Measurements from ENCODE around the gene DTHD1. TPM values are rescaled to one million over a fixed set of nuclear protein-coding genes. Genes with fewer than 3 reads are reported as not detected.

DTHD1 gene
- polyA plus RNA-seq, 1 of the 3 experiments (the other 2 are of a cell fraction) = not detected

- no peak for TF ChIP-seq ZBTB33 (IDR thresholded peaks at IDR 0.05; ENCODE audit: borderline replicate concordance, low read depth)
Observed at GRCh38 chr4:36254371-36254770, 27.0 kb upstream of the DTHD1 start (continued).

DNA sequence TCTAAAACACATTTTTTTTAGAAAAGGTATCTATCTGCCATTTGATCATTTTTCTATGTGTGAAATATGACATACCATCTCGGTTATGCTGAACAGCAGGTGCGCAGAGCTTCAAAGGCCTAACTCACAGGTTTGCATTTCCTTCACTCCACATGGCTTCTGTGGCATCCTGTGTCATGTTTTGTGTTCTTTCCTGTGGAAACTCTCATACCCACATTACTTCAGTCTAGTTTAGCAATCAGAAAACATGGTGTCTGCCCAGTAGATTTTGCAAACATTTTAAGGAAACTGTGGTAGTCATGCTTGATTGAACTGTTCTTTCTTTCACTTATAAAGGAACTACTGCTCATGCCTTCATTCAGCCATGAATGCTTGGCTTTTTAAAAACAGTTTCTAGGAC, 25.8 kb upstream of the DTHD1 start:
- H3K4me3 ChIP-seq (ENCODE audit: low read depth in 2 of 2, low read length in 1 of 2) = no peak overlapping the region
- no peak for DNase-seq
- H3K4me2 ChIP-seq = no peak overlapping the region
- no peak overlapping the region for H2AFZ ChIP-seq (ENCODE audit: low read depth)
- H3K9me2 ChIP-seq = no peaks in the 10 kb centered on the region
- H3K9me3 ChIP-seq = no peaks in the 10 kb centered on the region
- no peaks in the 10 kb centered on the region for H3K27me3 ChIP-seq (ENCODE audit: insufficient read depth)
- H3K4me1 ChIP-seq (ENCODE audit: control insufficient read depth in 1 of 2, insufficient read depth in 2 of 2, low read depth in 1 of 2, low read length in 1 of 2) = no peaks in the 10 kb centered on the region
- H3K79me2 ChIP-seq (ENCODE audit: insufficient read depth) = no peaks in the 10 kb centered on the region
- CTCF ChIA-PET = no interaction called here
- POLR2A ChIA-PET = no interaction called here
- H3F3A ChIP-seq (replicated peaks; ENCODE audit: insufficient read depth) = no peaks in the 10 kb centered on the region
- WGBS (ENCODE audit: low lambda C conversion rate) = 14% methylated on average over 2 of the region's 2 CpGs
- H3K27ac ChIP-seq (ENCODE audit: low read depth in 2 of 2, low read length in 1 of 2) = no peak overlapping the region
- no peak for TF ChIP-seq MAX (IDR thresholded peaks at IDR 0.05; ENCODE audit: low read depth)
- TF ChIP-seq RAD21 (IDR thresholded peaks at IDR 0.05; ENCODE audit: low read length) = no peak
- no peak for TF ChIP-seq FOSL2 (IDR thresholded peaks at IDR 0.05; ENCODE audit: borderline replicate concordance, low read depth)
- TF ChIP-seq TCF12 (IDR thresholded peaks at IDR 0.05) = no peak
- TF ChIP-seq RXRA (IDR thresholded peaks at IDR 0.05; ENCODE audit: borderline replicate concordance, low read depth) = no peak
- no peak for TF ChIP-seq USF2 (IDR thresholded peaks at IDR 0.05; ENCODE audit: borderline replicate concordance, low read depth, low read length)
- TF ChIP-seq, protein P1, sequence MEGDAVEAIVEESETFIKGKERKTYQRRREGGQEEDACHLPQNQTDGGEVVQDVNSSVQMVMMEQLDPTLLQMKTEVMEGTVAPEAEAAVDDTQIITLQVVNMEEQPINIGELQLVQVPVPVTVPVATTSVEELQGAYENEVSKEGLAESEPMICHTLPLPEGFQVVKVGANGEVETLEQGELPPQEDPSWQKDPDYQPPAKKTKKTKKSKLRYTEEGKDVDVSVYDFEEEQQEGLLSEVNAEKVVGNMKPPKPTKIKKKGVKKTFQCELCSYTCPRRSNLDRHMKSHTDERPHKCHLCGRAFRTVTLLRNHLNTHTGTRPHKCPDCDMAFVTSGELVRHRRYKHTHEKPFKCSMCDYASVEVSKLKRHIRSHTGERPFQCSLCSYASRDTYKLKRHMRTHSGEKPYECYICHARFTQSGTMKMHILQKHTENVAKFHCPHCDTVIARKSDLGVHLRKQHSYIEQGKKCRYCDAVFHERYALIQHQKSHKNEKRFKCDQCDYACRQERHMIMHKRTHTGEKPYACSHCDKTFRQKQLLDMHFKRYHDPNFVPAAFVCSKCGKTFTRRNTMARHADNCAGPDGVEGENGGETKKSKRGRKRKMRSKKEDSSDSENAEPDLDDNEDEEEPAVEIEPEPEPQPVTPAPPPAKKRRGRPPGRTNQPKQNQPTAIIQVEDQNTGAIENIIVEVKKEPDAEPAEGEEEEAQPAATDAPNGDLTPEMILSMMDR (IDR thresholded peaks at IDR 0.05) = no peak
- no peak for TF ChIP-seq SIN3A (IDR thresholded peaks at IDR 0.05; ENCODE audit: borderline replicate concordance, low read depth, low read length)
- no peaks in the 10 kb centered on the region for H3K36me3 ChIP-seq (replicated peaks in 1 of 2; ENCODE audit: control insufficient read depth in 1 of 2, insufficient read depth in 2 of 2, low read length in 1 of 2)
- H4K20me1 ChIP-seq (ENCODE audit: insufficient read depth) = no peaks in the 10 kb centered on the region
- H3K9ac ChIP-seq = no peak overlapping the region

DNA sequence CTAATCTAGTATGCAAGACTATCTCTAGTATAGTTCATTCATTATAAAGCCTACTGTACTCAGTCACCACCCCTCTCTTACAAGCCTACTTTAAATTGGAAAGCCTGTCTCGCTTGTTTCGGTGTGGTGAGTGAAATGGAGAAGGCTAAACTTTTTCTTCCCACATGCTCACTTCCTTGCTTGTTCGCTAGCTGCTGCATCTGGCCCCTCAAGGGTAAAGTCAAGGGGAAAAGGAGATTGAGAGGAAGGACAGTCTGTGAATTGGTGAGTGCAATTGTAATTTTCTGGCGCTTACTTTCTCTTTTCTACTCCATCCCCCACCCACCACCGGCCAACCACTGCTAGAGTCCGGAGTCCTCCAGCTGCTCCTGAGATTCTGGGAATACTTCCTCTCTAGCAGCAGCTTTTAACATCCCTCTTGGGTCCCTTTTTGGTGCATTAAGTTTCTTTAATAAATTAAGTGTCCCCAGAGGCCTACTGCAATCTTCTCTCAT, 25.0 kb upstream of the DTHD1 start:
- Histone ChIP-seq H3K9me3 (no peaks in the 10 kb centered on the region), H3K36me3 (replicated peaks in 1 of 2; ENCODE audit: control insufficient read depth in 1 of 2, insufficient read depth in 2 of 2, low read length in 1 of 2) (no peaks in the 10 kb centered on the region), H3K9me2 (no peaks in the 10 kb centered on the region), H3K4me3 (ENCODE audit: low read depth in 2 of 2, low read length in 1 of 2) (no peak overlapping the region), H3F3A (replicated peaks; ENCODE audit: insufficient read depth) (no peaks in the 10 kb centered on the region), H3K27ac (ENCODE audit: low read depth in 2 of 2, low read length in 1 of 2) (no peak overlapping the region), H3K4me1 (ENCODE audit: control insufficient read depth in 1 of 2, insufficient read depth in 2 of 2, low read depth in 1 of 2, low read length in 1 of 2) (no peaks in the 10 kb centered on the region), H3K4me2 (no peak overlapping the region), H2AFZ (ENCODE audit: low read depth) (0 out of 2 replicates have a peak overlapping the region, but pooled peaks have one; percentile 51), H4K20me1 (ENCODE audit: insufficient read depth) (no peaks in the 10 kb centered on the region), H3K27me3 (ENCODE audit: insufficient read depth) (no peaks in the 10 kb centered on the region), H3K9ac (no peak overlapping the region), H3K79me2 (ENCODE audit: insufficient read depth) (no peaks in the 10 kb centered on the region)
- 18% methylated on average over 6 of the region's 6 CpGs for whole genome bisulfite sequencing (ENCODE audit: low lambda C conversion rate)
- ChIA-PET POLR2A (no interaction called here), CTCF (no interaction called here)
- no peak for DNase-seq
- TF ChIP-seq FOXJ3 (CRISPR knock-in tag; IDR thresholded peaks at IDR 0.05) (no peak), TCF12 (IDR thresholded peaks at IDR 0.05) (no peak), ELF1 (IDR thresholded peaks at IDR 0.05) (no peak), EP300 (IDR thresholded peaks at IDR 0.05; ENCODE audit: borderline replicate concordance in 1 of 2, low read depth in 1 of 2, low read length in 1 of 2) (no peak), RAD21 (IDR thresholded peaks at IDR 0.05; ENCODE audit: low read length) (no peak), YY1 (IDR thresholded peaks at IDR 0.05; ENCODE audit: low read depth) (no peak), EZH2phosphoT487 (IDR thresholded peaks at IDR 0.05; ENCODE audit: borderline replicate concordance, low read depth) (no peak), FOSL2 (IDR thresholded peaks at IDR 0.05; ENCODE audit: borderline replicate concordance, low read depth) (no peak), MAX (IDR thresholded peaks at IDR 0.05; ENCODE audit: low read depth) (no peak), NRF1 (IDR thresholded peaks at IDR 0.05; ENCODE audit: low read depth, low read length) (no peak), RCOR1 (IDR thresholded peaks at IDR 0.05; ENCODE audit: low read length) (no peak)
- TF ChIP-seq, protein P1 (IDR thresholded peaks at IDR 0.05) = no peak
- TF ChIP-seq, protein P2, sequence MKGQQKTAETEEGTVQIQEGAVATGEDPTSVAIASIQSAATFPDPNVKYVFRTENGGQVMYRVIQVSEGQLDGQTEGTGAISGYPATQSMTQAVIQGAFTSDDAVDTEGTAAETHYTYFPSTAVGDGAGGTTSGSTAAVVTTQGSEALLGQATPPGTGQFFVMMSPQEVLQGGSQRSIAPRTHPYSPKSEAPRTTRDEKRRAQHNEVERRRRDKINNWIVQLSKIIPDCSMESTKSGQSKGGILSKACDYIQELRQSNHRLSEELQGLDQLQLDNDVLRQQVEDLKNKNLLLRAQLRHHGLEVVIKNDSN (IDR thresholded peaks at IDR 0.05; ENCODE audit: borderline replicate concordance, low read depth) = no peak

Data from SK-N-SH (cell line).